Measurements from ENCODE around the gene KNTC1. TPM values are rescaled to one million over a fixed set of nuclear protein-coding genes. Genes with fewer than 3 reads are reported as not detected.

Gene KNTC1
- total and polyA plus RNA-seq, 2 of the 8 experiments (the other 6 are each of a cell fraction or from before 2014, with no cell fraction given) = 52.7 to 80.2 TPM

DNA sequence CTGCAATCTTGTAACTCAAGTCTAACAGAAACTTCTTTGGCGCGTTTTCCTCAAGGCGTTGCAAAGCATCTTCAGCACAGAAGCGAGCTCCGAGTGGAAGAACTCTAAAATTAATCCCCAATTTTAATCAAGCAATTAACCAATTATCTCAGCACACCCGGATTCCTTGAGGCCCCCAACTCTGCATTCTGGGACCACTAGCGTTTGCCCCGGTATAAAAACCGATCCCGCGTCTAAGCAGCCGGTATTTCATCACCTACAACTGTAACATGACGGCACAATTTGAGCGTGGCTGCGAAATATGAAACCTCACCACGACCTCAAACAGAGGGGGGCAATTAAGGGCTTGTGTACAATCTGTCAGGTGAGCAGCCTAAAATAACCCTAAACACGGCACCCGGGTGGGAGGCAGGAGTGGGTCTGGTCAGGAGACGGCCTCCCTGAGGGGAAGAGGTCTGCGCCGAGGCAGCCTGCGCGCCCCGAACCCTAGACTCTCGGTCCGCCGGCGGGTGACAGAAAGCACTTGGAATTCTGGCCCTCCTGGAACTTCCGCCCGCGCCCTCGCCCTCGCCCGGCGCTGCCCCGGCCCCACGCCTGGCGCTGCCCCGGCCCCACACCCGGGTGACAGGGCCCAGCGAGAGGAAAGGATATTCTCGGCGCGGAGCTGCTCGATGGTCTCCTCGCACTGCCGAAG lies 26.9 kb upstream of the KNTC1 start:
- H3K79me1 ChIP-seq (ENCODE audit: low read depth, low read length) = 0 out of 2 replicates have a peak, but pooled peaks cover 2% of the 10 kb centered on the region
- DNase-seq (ENCODE audit: low read depth in 1 of 2, low spot score in 2 of 2) = peak in 1 of 2 experiments; percentile 79
- peak overlapping the region; percentile 88 to 94 (median 92) for H3K9ac ChIP-seq (replicated peaks in 1 of 4; ENCODE audit: extremely low read depth in 1 of 4, low read depth in 3 of 4, low read length in 3 of 4)
- H2BK20ac ChIP-seq (ENCODE audit: low read length) = no peak overlapping the region
- peak overlapping the region; percentile 77 to 96 (median 94) for H3K4me3 ChIP-seq (ENCODE audit: extremely low read depth in 1 of 4, insufficient read depth in 2 of 4, low read depth in 3 of 4, low read length in 4 of 4)
- H4K91ac ChIP-seq (replicated peaks; ENCODE audit: insufficient read length, low read length) = peak overlapping the region; percentile 61
- peak overlapping the region; percentile 55 to 67 for H3K4me2 ChIP-seq (ENCODE audit: insufficient read depth in 1 of 2, low read depth in 2 of 2, low read length in 2 of 2)
- no peak overlapping the region for H3K23ac ChIP-seq (ENCODE audit: insufficient read length)
- H4K20me1 ChIP-seq (replicated peaks in 1 of 2; ENCODE audit: control insufficient read depth in 1 of 2, insufficient read depth in 2 of 2, low read length in 2 of 2) = no peaks in the 10 kb centered on the region
- peaks cover 0 to 3% (median 0%) of the 10 kb centered on the region in 4 experiments; a peak in 1 of 7 replicates for H3K4me1 ChIP-seq (replicated peaks in 1 of 4; ENCODE audit: control insufficient read depth in 3 of 4, insufficient read depth in 4 of 4, low read length in 3 of 4)
- H3K9me3 ChIP-seq (ENCODE audit: insufficient read depth in 2 of 2, low read depth in 1 of 2, low read length in 1 of 2) = no peaks in the 10 kb centered on the region
- no peak for FAIRE-seq
- 0 out of 2 replicates have a peak overlapping the region, but pooled peaks have one; percentile 35 for H2AFZ ChIP-seq (ENCODE audit: low read length)
- peak overlapping the region; percentile 90 for H3K27ac ChIP-seq (ENCODE audit: low read depth, low read length)
- H2BK12ac ChIP-seq (ENCODE audit: low read depth, low read length) = no peak overlapping the region
- H3K14ac ChIP-seq (ENCODE audit: insufficient read length) = no peak overlapping the region
- peak overlapping the region; percentile 92 for H2BK5ac ChIP-seq (ENCODE audit: low read depth, low read length)
- H3K27me3 ChIP-seq (replicated peaks in 1 of 4; ENCODE audit: control insufficient read depth in 3 of 4, extremely low read depth in 1 of 4, insufficient read depth in 3 of 4, low read length in 3 of 4) = no peaks in the 10 kb centered on the region
- POLR2A ChIA-PET (ENCODE audit: partially characterized antibody) = interaction anchor here (0.6 to 47.9 kb wide), 20 partner anchors 8 to 1083 kb away, joined by 3 to 1221 read pairs (median 4); partner anchors contain the start of genes KNTC1 and RSRC2
- peak overlapping the region; percentile 97 for H4K8ac ChIP-seq (ENCODE audit: extremely low read depth, insufficient read depth, low read length)
- CTCF ChIA-PET (ENCODE audit: partially characterized antibody) = interaction anchor here (0.6 to 2.5 kb wide), 7 partner anchors 19 to 218 kb away, joined by 3 to 12 read pairs (median 4); no protein-coding TSS in a partner anchor
- H3K23me2 ChIP-seq (ENCODE audit: low read depth, low read length) = no peaks in the 10 kb centered on the region
- peaks cover 0 to 38% of the 10 kb centered on the region in 2 experiments; a peak in 2 of 4 replicates for H3K79me2 ChIP-seq (ENCODE audit: control insufficient read depth in 1 of 2, insufficient read depth in 2 of 2, low read length in 2 of 2)
- peak overlapping the region; percentile 95 for H3K18ac ChIP-seq (ENCODE audit: extremely low read depth, low read length)
- WGBS, 2 experiments (ENCODE audit: extremely low coverage in 1 of 2, insufficient coverage in 1 of 2, insufficient read length in 1 of 2, insufficient replicate concordance in 2 of 2, low coverage in 1 of 2, low lambda C conversion rate in 2 of 2, missing lambda C conversion rate in 1 of 2) = 0% methylated on average over 45 of the region's 47 CpGs; no CpG with 5 or more reads in 1 of the 2 experiments
- H2AK5ac ChIP-seq (ENCODE audit: low read depth, low read length) = peak overlapping the region; percentile 84
- peak overlapping the region; percentile 93 for H3K4ac ChIP-seq (replicated peaks; ENCODE audit: insufficient read length, low read depth, low read length)
- H3K36me3 ChIP-seq (ENCODE audit: control insufficient read depth in 2 of 4, insufficient read depth in 4 of 4, low read length in 3 of 4) = peaks cover 2 to 43% (median 13%) of the 10 kb centered on the region in 4 experiments
- H3K56ac ChIP-seq (replicated peaks; ENCODE audit: insufficient read length, low read depth, low read length) = peak overlapping the region; percentile 79
- peak overlapping the region; percentile 59 for H4K5ac ChIP-seq (ENCODE audit: insufficient read length, low read depth, low read length)
- peak overlapping the region; percentile 88; the same call in 1 of the 2 replicates for H2BK15ac ChIP-seq (ENCODE audit: low read length)
- no peak overlapping the region for H2BK120ac ChIP-seq (replicated peaks; ENCODE audit: low read depth, low read length)
- TF ChIP-seq SAP30 (IDR thresholded peaks at IDR 0.05; ENCODE audit: insufficient read depth, insufficient replicate concordance, low read length) = no peak
- TF ChIP-seq RBBP5 (IDR thresholded peaks at IDR 0.05; ENCODE audit: borderline replicate concordance, low read depth, low read length) = peak; percentile 30
- TF ChIP-seq, protein P1, sequence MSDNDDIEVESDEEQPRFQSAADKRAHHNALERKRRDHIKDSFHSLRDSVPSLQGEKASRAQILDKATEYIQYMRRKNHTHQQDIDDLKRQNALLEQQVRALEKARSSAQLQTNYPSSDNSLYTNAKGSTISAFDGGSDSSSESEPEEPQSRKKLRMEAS (IDR thresholded peaks at IDR 0.05) = 0 out of 2 replicates have a peak, but pooled peaks have one; percentile 16
- TF ChIP-seq KDM4A (IDR thresholded peaks at IDR 0.05; ENCODE audit: low read depth, low read length, severe bottlenecking) = peak; percentile 19
- TF ChIP-seq SP2 (IDR thresholded peaks at IDR 0.05; ENCODE audit: low read length) = no peak
- TF ChIP-seq RXRA (IDR thresholded peaks at IDR 0.05; ENCODE audit: insufficient read depth, low read depth, low read length) = no peak
- TF ChIP-seq CREB1 (IDR thresholded peaks at IDR 0.05) = peak; percentile 43; the same call in 1 of the 2 replicates
- peak; percentile 39 for TF ChIP-seq TBP (IDR thresholded peaks at IDR 0.05; ENCODE audit: low read depth, low read length)
- TF ChIP-seq CEBPB (IDR thresholded peaks at IDR 0.05; ENCODE audit: low read depth, low read length) = peak; percentile 75
- TF ChIP-seq HDAC2 (IDR thresholded peaks at IDR 0.05; ENCODE audit: borderline replicate concordance in 1 of 2, low read depth in 2 of 2, low read length in 2 of 2) = 0 out of 4 replicates have a peak, but pooled peaks of 1 of the 2 experiments have one; percentile 39
- TF ChIP-seq ASH2L (IDR thresholded peaks at IDR 0.05; ENCODE audit: low read length) = peak; percentile 71
